Measurements from ENCODE around the gene TRAPPC3.

TRAPPC3 gene

DNA sequence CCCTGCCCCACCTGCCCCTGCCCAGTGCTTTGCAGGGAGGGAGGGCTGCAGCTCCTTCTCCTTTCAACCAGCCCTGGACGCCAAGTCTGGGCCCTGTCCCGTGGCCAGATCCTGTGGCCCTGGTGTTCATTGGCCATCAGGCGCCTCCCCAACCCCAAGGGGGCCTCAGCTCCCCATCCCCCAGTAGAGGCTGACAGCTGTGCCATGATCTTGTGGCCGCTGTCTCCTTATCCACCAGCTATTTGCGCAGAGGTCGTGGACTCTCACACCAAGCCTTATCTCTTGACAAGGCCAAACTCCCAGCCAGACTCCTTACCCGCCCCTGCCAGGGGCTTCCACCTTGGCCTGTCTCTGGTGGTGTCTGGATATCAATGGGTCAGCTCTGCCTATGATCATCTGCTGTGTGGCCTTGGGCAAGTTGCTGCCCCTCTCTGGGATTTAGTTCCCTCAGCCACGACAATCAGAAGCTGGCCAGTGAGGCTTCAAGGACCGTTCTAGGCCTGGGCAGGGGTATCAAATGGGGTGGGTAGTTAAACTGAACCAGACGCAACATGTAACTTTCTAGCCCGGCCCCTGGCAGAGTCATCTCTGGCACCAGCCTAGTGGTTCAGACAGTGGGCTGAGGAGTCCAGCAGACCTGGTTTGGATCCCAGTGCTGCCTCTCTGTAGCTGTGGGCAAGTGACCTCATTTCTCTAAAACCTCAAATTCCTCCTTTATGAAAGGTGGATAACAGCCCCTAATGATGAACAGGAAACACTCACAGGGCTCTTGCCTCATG is 21.0 kb downstream of the TRAPPC3 start:
- no peak for TF ChIP-seq Cebpa-rat (IDR thresholded peaks at IDR 0.05)
- peaks cover 23 to 33% (median 32%) of the 10 kb centered on the region in 11 experiments for H3K27me3 ChIP-seq
- no peak overlapping the region for H3K4me3 ChIP-seq
- no peak overlapping the region; a peak in 2 of 22 replicates for H3K9ac ChIP-seq
- H3K9me3 ChIP-seq (replicated peaks in 1 of 11) = no peaks in the 10 kb centered on the region
- H3K27ac ChIP-seq = no peak overlapping the region
- peak overlapping the region in 5 of 11 experiments; percentile 9 to 46 (median 39); a peak in 8 of 22 replicates for H3K4me2 ChIP-seq
- peaks cover 25 to 47% (median 36%) of the 10 kb centered on the region in 10 experiments for H3K4me1 ChIP-seq
- H4K20me1 ChIP-seq = peaks cover 0 to 8% (median 0%) of the 10 kb centered on the region in 11 experiments; a peak in 2 of 22 replicates
- H3K36me3 ChIP-seq = no peaks in the 10 kb centered on the region

DNA sequence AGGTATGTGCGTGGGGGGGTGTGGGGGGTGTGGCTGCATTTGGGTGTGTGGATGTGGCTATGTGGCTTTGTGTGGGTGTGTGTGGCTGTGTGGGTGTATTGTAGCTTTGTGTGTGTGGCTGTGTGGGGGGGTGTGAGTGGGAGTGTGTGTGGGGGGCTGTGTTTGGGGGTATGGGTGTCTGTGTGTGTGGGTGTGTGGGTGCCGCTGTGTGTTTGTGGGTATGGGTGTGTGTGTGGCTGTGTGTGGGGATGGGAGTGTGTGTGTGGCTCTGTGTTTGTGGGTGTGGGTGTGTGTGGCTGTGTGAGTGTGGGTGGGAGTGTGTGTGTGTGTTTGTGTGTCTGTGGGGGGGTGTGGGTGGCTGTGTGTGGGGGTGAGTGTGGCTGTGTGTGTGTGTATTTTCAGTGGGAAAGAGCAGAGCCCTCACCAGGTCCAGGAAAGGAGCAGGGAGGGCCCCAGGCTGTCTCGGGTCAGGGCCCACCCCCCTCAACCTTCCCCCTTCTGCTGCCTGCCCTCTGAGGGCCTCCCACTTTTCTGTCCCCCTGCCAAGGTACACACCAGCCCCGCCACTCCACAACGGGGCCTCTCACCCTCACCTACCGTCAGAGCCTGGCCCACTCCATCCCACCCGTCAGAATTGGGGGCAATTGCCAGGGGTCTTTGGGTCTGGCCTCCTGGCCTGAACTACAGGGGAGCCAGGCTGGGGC is 22.3 kb downstream of the TRAPPC3 start:
- Histone ChIP-seq H3K36me3 (no peaks in the 10 kb centered on the region), H4K20me1 (peaks cover 0 to 8% (median 0%) of the 10 kb centered on the region in 11 experiments; a peak in 2 of 22 replicates), H3K4me3 (no peak overlapping the region), H3K9ac (peak overlapping the region in 2 of 11 experiments; percentile 22 to 28; a peak in 2 of 22 replicates), H3K4me2 (peak overlapping the region in 7 of 11 experiments; percentile 12 to 40 (median 25); a peak in 6 of 22 replicates), H3K4me1 (peaks cover 38 to 60% (median 50%) of the 10 kb centered on the region in 10 experiments), H3K27me3 (peaks cover 23 to 47% (median 43%) of the 10 kb centered on the region in 11 experiments), H3K27ac (no peak overlapping the region), H3K9me3 (replicated peaks in 1 of 11) (no peaks in the 10 kb centered on the region)
- TF ChIP-seq Cebpa-rat (IDR thresholded peaks at IDR 0.05) = no peak

DNA sequence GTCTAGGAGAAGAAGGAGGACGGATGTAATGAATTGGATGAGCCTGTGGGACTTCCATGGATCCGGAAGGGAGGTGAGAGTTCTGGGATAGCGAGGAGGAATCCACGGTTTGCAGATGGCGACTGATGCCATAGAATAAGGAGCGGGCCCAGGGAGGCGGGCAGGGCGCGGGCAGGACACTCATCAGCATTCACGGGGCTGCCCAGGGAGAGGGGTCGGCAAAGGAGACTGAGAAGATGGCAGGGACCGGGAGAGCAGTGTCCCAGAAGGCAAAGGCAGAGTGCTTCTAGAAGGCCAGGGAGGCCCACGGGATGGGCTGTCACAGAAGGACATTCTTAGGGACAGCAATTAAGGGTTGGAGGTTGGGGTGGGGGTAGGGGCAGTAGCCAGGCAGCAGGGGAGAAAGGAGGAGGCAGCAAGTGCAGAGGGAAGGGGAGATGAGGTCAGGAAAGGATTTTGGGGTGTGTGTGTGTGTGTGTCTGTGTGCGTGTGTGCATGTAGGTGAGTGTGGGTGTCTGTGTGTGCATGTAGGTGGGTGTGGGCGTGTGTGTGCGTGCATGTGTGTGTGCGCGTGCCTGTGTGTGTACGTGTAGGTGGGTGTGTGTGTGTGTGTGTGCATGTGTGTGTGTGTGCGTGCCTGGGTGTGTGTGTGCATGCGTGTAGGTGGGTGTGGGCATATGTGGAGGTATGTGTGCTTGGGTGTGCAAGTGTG is 23.1 kb downstream of the TRAPPC3 start:
- peaks cover 23 to 53% (median 49%) of the 10 kb centered on the region in 11 experiments for H3K27me3 ChIP-seq
- peaks cover 41 to 65% (median 54%) of the 10 kb centered on the region in 10 experiments for H3K4me1 ChIP-seq
- no peak overlapping the region for H3K27ac ChIP-seq
- peak overlapping the region in 5 of 11 experiments; percentile 80 to 97 (median 91); a peak in 5 of 22 replicates for H3K4me2 ChIP-seq
- no peaks in the 10 kb centered on the region for H3K9me3 ChIP-seq (replicated peaks in 1 of 11)
- TF ChIP-seq Cebpa-rat (IDR thresholded peaks at IDR 0.05) = no peak
- H4K20me1 ChIP-seq = peaks cover 0 to 8% (median 0%) of the 10 kb centered on the region in 11 experiments; a peak in 2 of 22 replicates
- H3K36me3 ChIP-seq = no peaks in the 10 kb centered on the region
- H3K9ac ChIP-seq = 0 out of 22 replicates have a peak overlapping the region, but pooled peaks of 1 of the 11 experiments have one; percentile 67
- H3K4me3 ChIP-seq = no peak overlapping the region

DNA sequence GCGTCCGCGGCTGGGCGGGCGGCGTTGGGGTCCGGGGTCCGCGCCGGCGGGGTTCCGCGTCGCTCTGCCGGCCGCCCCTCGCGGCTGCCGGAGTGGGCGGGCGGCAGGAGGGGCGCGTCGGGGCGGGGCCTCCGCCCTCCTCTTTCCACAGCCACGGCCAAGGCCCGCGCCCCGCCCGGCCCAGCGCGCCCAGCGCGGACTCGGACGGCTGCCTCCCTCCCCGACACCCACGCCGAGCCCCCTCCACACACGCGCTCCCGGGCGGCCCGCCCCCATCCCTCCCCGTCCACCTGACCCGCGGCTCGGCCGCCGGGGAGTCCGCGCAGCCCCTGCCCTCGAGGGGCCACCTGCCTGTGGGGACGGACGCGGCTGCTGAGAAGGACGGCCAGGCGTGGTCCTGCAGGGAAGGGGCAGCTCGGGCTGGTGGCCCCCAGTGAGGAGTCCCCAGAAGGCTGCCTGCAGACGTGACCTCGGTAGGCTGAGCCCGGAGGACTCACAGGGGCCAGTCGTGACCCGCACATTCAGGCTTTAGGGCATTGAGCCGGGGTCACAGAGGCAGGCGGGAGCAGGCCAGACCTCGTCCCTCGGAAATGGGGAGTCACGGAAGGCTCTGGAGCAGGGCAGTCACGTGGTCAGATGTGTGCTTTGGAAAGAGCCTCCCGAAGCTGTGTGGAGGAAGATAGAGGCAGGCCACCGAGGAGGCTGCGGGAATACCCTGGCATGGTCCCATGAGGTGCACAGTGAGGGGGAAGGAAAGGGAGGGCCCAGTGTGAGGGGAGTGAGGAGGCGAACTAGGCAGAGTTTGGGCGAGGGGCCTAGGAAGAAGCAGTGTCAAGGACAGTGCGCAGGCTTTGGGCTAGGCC is 23.9 kb downstream of the TRAPPC3 start, which contains the start of gene COL8A2:
TSS of gene COL8A2 (minus strand) at position 94 of the 863 bp plus-strand sequence. CDS start 24,980 bp downstream, outside the sequence.
- Histone ChIP-seq H4K20me1 (peaks cover 0 to 8% (median 0%) of the 10 kb centered on the region in 11 experiments; a peak in 2 of 22 replicates), H3K4me3 (peak within 1 kb of the TSS; percentile 40 to 68 (median 55)), H3K9me3 (replicated peaks in 1 of 11) (no peaks in the 10 kb centered on the region), H3K36me3 (no peaks in the 10 kb centered on the region), H3K9ac (peak within 1 kb of the TSS; percentile 18 to 68 (median 60); a peak in 18 of 22 replicates), H3K27ac (peak within 1 kb of the TSS in 3 of 11 experiments; percentile 32 to 60 (median 37); a peak in 5 of 22 replicates), H3K27me3 (peaks cover 23 to 53% (median 49%) of the 10 kb centered on the region in 11 experiments), H3K4me1 (peaks cover 43 to 70% (median 59%) of the 10 kb centered on the region in 10 experiments), H3K4me2 (peak within 1 kb of the TSS; percentile 79 to 98 (median 87))
- no peak for TF ChIP-seq Cebpa-rat (IDR thresholded peaks at IDR 0.05)

DNA sequence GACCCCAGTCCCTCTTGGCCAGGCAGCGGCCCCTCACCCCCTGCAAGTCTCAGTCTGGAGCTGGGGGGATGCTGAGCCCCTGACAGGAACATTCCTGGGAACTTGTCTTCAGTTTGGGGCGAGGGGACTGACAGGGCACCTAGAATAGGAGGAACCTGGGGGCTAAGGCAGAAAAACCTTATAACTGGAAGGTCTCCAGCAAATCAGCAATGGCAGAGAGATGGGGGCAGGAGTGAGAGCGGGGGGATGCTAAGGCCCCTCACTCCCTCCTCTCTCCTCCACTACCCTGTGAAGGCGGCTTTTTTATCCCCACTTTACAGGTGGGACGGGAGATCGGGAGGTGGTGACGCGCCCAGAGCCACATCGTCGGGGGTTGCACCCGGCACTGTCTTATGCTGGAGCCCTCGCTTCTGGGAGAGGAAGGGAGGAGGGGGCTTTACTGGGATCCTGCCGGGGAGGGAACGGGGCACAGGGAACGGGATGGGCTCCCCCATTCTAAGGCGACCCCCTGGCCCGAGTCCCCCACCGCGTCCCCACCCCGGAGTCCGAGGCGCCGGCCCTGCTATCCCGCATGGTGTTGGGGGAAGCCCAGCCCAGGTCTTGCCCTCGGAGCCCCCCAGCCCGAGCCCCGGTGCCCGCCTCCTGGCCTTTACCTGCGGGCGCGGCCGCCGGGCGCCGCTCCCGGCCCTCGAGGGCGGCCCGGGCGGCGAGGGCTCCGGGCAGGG is 24.7 kb downstream of the TRAPPC3 start:
- Histone ChIP-seq H3K4me1 (peaks cover 51 to 78% (median 66%) of the 10 kb centered on the region in 10 experiments), H3K4me2 (peak overlapping the region; percentile 79 to 98 (median 87)), H3K4me3 (peak overlapping the region; percentile 40 to 68 (median 55)), H3K27me3 (peaks cover 23 to 53% (median 49%) of the 10 kb centered on the region in 11 experiments), H3K27ac (peak overlapping the region in 2 of 11 experiments; percentile 32 to 37; a peak in 3 of 22 replicates), H3K9me3 (replicated peaks in 1 of 11) (no peaks in the 10 kb centered on the region), H3K36me3 (no peaks in the 10 kb centered on the region), H3K9ac (peak overlapping the region; percentile 18 to 67 (median 55); a peak in 17 of 22 replicates), H4K20me1 (peaks cover 0 to 8% (median 0%) of the 10 kb centered on the region in 11 experiments; a peak in 2 of 22 replicates)
- TF ChIP-seq Cebpa-rat (IDR thresholded peaks at IDR 0.05) = no peak

GRCh38 chr1:36123356-36123755 is 25.9 kb downstream of the TRAPPC3 start:
- Histone ChIP-seq H3K9me3 (replicated peaks in 1 of 11) (no peaks in the 10 kb centered on the region), H4K20me1 (peaks cover 0 to 8% (median 0%) of the 10 kb centered on the region in 11 experiments; a peak in 2 of 22 replicates), H3K27ac (peak overlapping the region in 8 of 11 experiments; percentile 55 to 76 (median 63); a peak in 17 of 22 replicates), H3K4me2 (peak overlapping the region; percentile 79 to 98 (median 87)), H3K4me3 (peak overlapping the region in 9 of 10 experiments; percentile 10 to 60 (median 39); a peak in 15 of 20 replicates), H3K4me1 (peaks cover 51 to 83% (median 67%) of the 10 kb centered on the region in 10 experiments), H3K36me3 (no peaks in the 10 kb centered on the region), H3K9ac (peak overlapping the region; percentile 41 to 70 (median 60); a peak in 21 of 22 replicates), H3K27me3 (peaks cover 23 to 53% (median 49%) of the 10 kb centered on the region in 11 experiments)
- TF ChIP-seq Cebpa-rat (IDR thresholded peaks at IDR 0.05) = no peak
